Superior temporal gyrus (tissue), 1 donor: ENCODE measurements around the gene SERHL2.
A peak's percentile ranks its signal among the peaks of the same experiment; 100 is the strongest.
"Not testable (repeated sequence)": the region's sequence is repeated elsewhere in the genome, so short reads cannot be mapped to it uniquely, and the experiment has no call there.

Experiments
- DNase-seq: peaks from one replicate; pipeline ENCODE4 v3.0.0-alpha.2; 2016; ENCODE audit errors: extremely low spot score

Gene SERHL2

GRCh38 chr22:42607641-42608040 lies 53.9 kb downstream of the SERHL2 start:
- DNase-seq = not testable (repeated sequence)

DNA sequence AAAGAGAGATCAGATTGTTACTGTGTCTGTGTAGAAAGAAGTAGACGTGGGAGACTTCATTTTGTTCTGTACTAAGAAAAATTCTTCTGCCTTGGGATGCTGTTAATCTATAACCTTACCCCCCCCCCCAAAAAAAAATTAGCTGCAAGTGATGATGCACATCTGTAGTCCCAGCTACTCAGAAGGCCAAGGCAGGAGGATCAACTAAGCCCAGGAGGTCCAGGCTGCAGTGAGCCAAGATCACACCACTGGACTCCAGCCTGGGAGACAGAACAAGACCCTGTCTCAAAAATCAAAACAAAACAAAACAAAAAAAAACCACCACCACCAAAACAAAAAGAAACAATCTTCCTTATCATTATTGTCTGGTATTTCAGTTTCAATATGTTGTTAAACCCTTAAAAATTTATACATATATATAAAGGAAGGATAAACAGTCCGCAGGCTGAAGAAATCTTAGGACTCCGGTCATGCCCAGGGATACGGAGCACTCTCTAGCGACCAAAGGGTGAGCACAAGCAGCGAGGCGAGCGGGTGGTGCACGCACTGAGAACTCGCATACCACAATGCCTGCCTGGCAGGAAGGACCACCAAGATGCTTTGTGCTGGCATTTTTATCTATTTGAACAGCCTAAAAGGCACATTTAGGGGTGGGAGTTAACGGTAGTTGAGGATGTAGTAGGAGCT lies 54.5 kb downstream of the SERHL2 start:
- no peak for DNase-seq

DNA sequence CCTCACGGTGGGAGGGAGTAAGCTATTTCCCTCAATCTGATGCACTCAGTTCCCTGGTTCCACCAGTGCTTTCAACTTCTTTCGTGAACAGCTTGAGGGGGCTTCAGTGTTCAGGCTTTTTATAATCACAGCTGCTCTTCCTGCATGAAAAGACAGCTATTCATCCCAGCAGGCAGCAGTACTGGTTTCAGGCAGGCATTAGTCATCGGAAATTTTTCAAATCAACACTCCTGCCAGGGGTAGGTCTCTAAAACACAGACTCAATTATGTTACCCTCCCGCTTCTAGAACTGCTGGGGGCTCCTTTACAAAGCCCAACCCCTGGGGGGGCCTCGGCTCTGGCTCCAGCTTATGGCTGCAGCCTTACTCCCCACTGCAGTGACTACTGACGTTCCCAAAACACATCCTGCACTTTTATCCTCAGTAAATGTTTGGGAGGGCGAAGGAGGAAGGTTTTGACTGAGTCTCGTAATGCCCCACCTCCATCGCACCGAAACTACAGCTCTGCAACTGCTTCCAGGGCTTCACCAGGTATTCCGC lies 55.1 kb downstream of the SERHL2 start:
- peak; percentile 80 for DNase-seq

DNA sequence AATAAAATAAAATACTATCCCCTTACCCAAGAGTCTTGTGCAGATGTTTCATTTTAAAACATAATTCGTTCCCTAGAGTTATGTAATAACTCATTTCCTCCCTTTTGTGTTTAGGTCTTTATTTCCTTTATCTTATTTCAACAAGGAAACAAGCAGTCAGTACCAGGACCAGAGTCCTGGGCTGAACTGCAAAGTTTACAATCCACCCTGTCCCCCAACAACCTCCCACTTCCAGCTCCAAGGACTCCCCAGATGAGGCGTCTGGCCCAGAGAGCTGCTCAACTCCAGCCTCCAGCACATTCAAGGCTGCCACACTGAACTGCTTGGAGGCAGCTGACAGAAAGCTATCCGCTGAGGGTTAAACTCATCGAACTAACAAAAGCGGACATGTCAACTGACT lies 56.4 kb downstream of the SERHL2 start:
- DNase-seq = no peak

DNA sequence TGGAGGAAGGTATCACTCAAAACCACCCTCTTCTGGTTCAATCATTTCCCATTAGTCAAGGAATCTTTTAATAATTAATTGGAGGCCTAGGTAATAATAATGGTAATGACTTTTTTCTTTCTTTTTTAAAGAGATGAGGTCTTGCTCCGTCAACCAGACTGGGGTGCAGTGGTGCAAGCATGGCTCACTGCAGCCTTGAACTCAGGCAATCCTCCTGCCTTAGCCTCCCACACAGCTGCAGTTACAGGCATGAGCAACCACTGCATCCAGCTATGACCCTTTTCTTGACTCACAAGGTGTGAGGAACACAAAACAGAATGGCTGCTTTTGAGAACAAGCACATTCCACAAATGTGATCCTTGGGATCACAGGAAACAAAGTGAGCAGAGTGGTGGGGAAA lies 57.3 kb downstream of the SERHL2 start:
- no peak for DNase-seq

DNA sequence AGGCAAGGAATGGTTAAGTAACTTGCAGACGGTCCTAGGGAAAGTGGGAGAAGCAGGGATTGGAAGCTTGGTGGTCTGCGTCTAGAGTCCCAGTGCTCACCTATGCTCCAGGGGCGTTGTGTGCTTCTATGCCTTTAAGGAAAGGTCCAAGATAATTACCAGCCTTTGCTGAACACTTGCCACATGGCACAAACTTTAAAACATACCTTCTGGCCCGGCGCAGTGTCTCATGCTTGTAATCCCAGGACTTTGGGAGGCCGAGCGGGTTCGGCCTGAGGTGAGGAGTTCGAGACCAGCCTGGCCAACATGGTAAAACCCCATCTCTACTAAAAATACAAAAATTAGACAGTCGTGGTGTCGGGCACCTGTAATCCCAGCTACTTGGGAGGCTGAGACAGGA lies 58.6 kb downstream of the SERHL2 start:
- no peak for DNase-seq

DNA sequence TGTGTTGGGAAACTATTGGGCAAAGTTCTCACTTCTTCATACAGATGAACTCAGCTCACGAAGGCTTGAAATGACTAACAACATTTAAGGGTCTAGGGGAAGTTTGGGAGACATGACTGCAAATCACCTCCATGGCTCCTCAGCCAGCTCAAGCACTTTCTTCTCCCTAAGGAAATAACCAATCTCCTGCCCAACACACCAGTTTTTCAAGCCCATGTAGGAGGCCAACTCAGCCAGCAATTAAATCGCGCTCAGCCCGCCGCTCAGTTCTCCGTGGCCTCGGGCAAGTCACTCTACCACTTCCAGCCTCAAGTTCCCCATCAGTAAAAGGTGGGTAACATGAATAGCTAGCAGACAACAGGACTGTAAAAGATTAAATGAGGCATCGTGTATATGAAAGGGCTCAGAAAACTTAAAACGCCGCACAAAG lies 60.1 kb downstream of the SERHL2 start:
- peak; percentile 33 for DNase-seq

DNA sequence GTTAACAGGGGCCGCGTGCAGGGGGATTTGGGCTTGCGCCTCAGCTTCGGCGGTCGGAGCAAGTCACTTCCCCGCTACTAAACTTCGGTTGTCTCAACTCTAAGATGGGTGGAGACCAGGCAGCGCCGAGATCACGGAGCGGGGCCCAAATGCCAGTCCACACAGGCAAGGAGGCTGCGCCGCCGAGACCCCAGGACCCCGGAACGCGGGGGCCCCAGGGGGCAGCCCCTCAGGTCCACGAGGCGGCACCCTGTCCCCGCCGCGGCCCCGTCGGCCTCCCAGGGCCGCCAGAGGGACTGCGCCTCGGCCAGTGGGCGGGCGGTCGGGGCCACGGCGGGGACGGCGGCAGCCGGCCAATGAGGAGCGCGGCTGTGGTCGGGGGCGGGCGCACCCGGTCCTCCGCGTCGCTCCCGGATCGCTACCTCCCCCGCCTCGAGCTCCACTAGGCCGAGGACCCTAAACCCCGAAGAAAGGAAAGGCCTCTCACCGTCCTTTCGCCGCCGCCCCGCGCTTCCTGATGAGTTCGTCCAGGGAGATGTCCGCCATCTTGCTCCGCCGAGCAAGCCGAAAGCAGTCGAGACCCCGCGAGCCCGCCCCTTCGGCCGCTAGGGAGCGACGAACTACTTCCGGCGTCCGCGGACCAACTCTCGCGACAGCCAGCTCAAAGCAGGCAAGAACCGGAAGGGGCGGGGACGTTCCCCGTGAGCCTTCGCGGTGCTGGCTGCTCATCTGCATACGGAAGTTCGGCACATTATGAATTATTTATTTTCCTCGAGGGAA lies 60.7 kb downstream of the SERHL2 start, which contains the start of gene POLDIP3:
Gene POLDIP3 (minus strand): TSS at position 572 of the 780 bp plus-strand sequence. CDS start 26 bp downstream, at position 546.
- peak; percentile 99 for DNase-seq

DNA sequence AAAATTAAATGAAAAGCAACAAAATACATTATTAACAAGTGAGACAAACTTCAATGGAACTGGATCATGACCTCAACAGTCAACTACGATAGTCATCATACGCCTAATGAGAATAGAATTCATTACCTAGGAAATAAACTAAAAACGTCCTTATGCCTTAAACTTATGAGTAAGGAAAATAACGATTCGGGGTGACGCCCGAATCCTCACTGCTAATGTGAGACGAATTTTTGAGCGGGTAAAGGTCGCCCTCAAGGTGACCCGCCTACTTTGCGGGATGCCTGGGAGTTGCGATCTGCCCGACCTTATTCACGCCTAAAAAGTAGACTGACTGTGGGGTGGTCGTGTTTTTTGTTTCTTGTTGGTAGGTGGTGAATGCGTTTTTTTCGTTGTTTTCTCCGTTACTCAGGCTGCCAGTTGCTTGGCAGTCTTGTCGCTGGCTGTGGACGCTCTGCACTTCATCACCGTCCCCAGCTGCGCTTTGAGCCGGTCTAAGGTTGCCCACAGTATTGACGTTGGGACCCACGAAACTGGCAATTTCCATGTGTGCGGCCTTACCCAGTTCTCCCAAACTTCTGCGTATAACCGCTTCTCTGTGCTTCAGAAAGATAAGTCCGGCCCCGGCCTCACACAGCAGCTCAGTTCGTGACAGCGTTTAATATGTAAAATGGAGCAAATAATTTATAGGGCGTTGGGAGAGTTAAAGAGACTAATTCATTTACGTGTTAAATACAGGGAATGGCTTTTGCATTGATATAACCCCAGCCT lies 61.5 kb downstream of the SERHL2 start:
- DNase-seq = no peak

- not testable (repeated sequence) for DNase-seq
These were observed 62.1 kb downstream of the SERHL2 start for GRCh38 chr22:42615860-42616175.

GRCh38 chr22:42617155-42617983 lies 63.6 kb downstream of the SERHL2 start:
- no peak for DNase-seq

- DNase-seq = no peak
These were observed 65.7 kb downstream of the SERHL2 start for GRCh38 chr22:42619261-42620063.

- no peak for DNase-seq
These were observed 66.3 kb downstream of the SERHL2 start for GRCh38 chr22:42620084-42620483.

- DNase-seq = no peak
These were observed 67.8 kb downstream of the SERHL2 start for GRCh38 chr22:42621505-42622002.

DNA sequence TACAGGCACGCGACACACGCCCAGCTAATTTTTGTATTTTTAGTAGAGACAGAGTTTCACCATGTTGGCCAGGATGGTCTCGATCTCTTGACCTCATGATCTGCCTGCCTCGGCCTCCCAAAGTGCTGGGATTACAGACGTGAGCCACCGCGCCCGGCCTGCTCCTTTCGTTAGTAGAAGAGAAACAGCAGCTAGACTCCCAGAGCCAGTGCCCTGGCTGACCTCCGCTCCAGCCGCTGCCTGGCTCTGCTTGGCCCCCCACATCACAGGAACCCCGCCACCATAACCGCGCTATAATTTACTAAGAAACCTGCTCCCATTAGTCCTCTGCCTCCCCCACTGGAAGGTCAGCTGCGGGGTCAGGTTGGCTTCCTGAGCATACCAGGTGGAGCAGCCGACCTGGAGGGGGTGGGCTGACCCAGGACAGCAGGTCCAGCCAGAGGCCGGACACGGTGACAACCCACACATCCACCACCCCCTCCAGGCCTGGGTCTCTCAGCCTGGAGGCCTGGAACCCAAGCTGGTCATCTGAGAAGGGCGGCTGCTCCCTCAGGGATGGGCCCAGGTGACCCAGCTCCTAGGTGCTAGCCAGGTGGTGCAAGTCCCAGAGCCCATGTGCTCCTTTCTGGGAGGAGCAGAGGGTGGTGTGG lies 68.4 kb downstream of the SERHL2 start:
- DNase-seq = no peak

GRCh38 chr22:42623301-42623751 lies 69.6 kb downstream of the SERHL2 start:
- no peak for DNase-seq
